ENCODE results near the gene SERPING1.

SERPING1 gene

DNA sequence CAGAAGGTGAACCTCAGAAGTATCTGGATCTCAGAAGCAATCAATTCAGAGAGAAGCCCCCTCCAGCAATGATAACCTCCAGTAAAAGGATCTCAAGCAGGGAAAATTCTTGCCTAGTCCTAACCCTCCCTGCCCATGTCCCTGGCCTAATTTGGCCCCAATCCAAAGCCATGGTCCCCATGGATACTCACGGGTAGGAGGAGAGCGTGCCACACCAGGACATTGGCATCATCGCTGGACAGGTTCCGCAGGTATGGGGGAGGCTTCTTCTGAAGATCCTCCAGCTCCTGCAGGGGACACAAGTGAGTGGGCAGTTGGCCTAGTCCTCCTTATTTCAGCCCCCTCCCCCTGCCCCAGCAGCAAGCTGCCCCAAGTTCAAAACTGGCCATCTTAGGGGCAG is 37.3 kb upstream of the SERPING1 start:
- Histone ChIP-seq H3K27me3 (replicated peaks; ENCODE audit: insufficient read depth, low read length) (no peaks in the 10 kb centered on the region), H3K9ac (ENCODE audit: low read length) (no peak overlapping the region), H3K36me3 (replicated peaks; ENCODE audit: insufficient read depth, low read length) (no peaks in the 10 kb centered on the region), H3F3A (ENCODE audit: insufficient read depth, low read length) (no peaks in the 10 kb centered on the region), H3K79me2 (ENCODE audit: low read length) (peaks cover 44% of the 10 kb centered on the region), H4K20me1 (ENCODE audit: insufficient read depth, low read length) (no peaks in the 10 kb centered on the region), H3K4me1 (ENCODE audit: low read length) (no peaks in the 10 kb centered on the region), H3K9me2 (replicated peaks; ENCODE audit: insufficient read depth, low read length) (no peaks in the 10 kb centered on the region), H3K4me3 (ENCODE audit: low read length) (no peak overlapping the region), H3K4me2 (ENCODE audit: low read depth, low read length) (no peak overlapping the region), H3K27ac (ENCODE audit: low read length) (no peak overlapping the region), H2AFZ (ENCODE audit: low read length) (no peak overlapping the region), H3K9me3 (replicated peaks; ENCODE audit: insufficient read depth, low read length) (no peaks in the 10 kb centered on the region)
- DNase-seq = no peak
- TF ChIP-seq EZH2phosphoT487 (IDR thresholded peaks at IDR 0.05; ENCODE audit: low read length) (no peak), EZH2 (optimal IDR thresholded peaks at IDR 0.05; ENCODE audit: low read depth, low read length) (no peak), CTCF (IDR thresholded peaks at IDR 0.05; ENCODE audit: low read length) (no peak)

GRCh38 chr11:57562596-57562995 is 34.9 kb upstream of the SERPING1 start:
- H3K4me3 ChIP-seq (ENCODE audit: low read length) = no peak overlapping the region
- no peak overlapping the region for H2AFZ ChIP-seq (ENCODE audit: low read length)
- TF ChIP-seq EZH2phosphoT487 (IDR thresholded peaks at IDR 0.05; ENCODE audit: low read length) = no peak
- TF ChIP-seq CTCF (IDR thresholded peaks at IDR 0.05; ENCODE audit: low read length) = no peak
- no peak for TF ChIP-seq EZH2 (optimal IDR thresholded peaks at IDR 0.05; ENCODE audit: low read depth, low read length)
- H3K9ac ChIP-seq (ENCODE audit: low read length) = no peak overlapping the region
- H3K9me3 ChIP-seq (replicated peaks; ENCODE audit: insufficient read depth, low read length) = no peaks in the 10 kb centered on the region
- peaks cover 63% of the 10 kb centered on the region for H3K79me2 ChIP-seq (ENCODE audit: low read length)
- no peak for DNase-seq
- no peak overlapping the region for H3K27ac ChIP-seq (ENCODE audit: low read length)
- H3K36me3 ChIP-seq (replicated peaks; ENCODE audit: insufficient read depth, low read length) = no peaks in the 10 kb centered on the region
- H3K4me2 ChIP-seq (ENCODE audit: low read depth, low read length) = no peak overlapping the region
- H3F3A ChIP-seq (ENCODE audit: insufficient read depth, low read length) = peaks cover 5% of the 10 kb centered on the region; the same call in 1 of the 2 replicates
- H3K4me1 ChIP-seq (ENCODE audit: low read length) = no peaks in the 10 kb centered on the region; the same call in 1 of the 2 replicates
- no peaks in the 10 kb centered on the region for H3K27me3 ChIP-seq (replicated peaks; ENCODE audit: insufficient read depth, low read length)
- no peaks in the 10 kb centered on the region for H4K20me1 ChIP-seq (ENCODE audit: insufficient read depth, low read length)
- H3K9me2 ChIP-seq (replicated peaks; ENCODE audit: insufficient read depth, low read length) = no peaks in the 10 kb centered on the region

DNA sequence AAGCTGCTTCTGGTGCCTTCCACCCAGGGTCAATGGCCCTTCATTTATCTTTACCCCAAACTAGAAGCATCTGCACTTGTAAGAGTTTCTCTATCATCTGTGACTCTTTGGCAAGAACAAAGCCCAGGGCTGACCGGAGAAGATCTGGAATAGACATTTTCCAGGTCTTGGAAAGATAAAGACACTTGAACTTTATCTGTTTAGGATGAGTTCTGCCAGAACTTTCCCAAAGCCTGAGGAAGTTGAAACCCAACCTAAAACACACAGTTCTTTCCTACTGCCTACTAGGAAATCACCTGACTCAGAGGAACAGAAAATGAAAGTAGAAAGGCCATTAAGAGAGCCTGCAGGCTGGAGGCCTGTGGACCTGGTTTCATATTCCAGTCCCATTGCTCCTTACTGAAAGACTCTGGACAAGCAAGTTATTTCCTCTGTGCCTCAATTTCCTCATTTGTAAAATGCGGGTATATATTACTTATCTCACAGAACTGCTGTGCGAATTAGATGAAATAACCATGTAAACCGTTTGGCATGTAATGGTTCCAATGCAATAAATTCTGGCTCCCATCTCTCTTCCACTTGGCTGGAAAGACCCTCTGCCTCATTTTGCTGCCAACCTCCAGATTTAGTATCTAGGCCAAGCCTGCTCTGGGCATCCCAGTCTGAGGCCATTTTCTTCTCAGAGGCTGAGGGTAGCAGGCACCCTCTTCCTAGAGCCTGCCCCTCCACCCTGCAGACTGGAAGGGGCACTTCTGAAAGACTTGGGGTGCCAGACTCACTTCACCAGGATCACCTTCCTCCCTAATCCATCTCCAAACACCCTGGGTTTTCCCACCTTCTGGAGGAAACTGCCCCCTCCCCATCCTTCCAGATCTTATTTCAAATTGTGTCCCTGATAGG is 31.2 kb upstream of the SERPING1 start:
- Histone ChIP-seq H3K27me3 (replicated peaks; ENCODE audit: insufficient read depth, low read length) (no peaks in the 10 kb centered on the region), H3F3A (ENCODE audit: insufficient read depth, low read length) (peaks cover 8% of the 10 kb centered on the region; the same call in 1 of the 2 replicates), H3K9ac (ENCODE audit: low read length) (peak overlapping the region; percentile 39), H3K9me3 (replicated peaks; ENCODE audit: insufficient read depth, low read length) (no peaks in the 10 kb centered on the region), H3K36me3 (replicated peaks; ENCODE audit: insufficient read depth, low read length) (no peaks in the 10 kb centered on the region), H3K4me3 (ENCODE audit: low read length) (peak overlapping the region; percentile 100), H3K9me2 (replicated peaks; ENCODE audit: insufficient read depth, low read length) (no peaks in the 10 kb centered on the region), H4K20me1 (ENCODE audit: insufficient read depth, low read length) (no peaks in the 10 kb centered on the region), H3K27ac (ENCODE audit: low read length) (peak overlapping the region; percentile 56; the same call in 1 of the 2 replicates), H3K4me2 (ENCODE audit: low read depth, low read length) (peak overlapping the region; percentile 96), H3K79me2 (ENCODE audit: low read length) (peaks cover 58% of the 10 kb centered on the region), H3K4me1 (ENCODE audit: low read length) (no peaks in the 10 kb centered on the region; the same call in 1 of the 2 replicates), H2AFZ (ENCODE audit: low read length) (peak overlapping the region; percentile 56)
- TF ChIP-seq EZH2 (optimal IDR thresholded peaks at IDR 0.05; ENCODE audit: low read depth, low read length) (no peak), CTCF (IDR thresholded peaks at IDR 0.05; ENCODE audit: low read length) (no peak), EZH2phosphoT487 (IDR thresholded peaks at IDR 0.05; ENCODE audit: low read length) (no peak)
- peak; percentile 76 for DNase-seq

All from MM.1S (cell line).